HEK293 (cell line): ENCODE measurements around the gene SNCAIP.

Experiments
- MYNN ChIP-seq: fragments of 450-650 bp; formaldehyde crosslinking; IDR thresholded peaks from 2 replicates; pipeline ENCODE4 v1.5.1; 2016; ENCODE audit warnings: missing biosample characterization, missing genetic modification characterization, borderline replicate concordance
- SP2 ChIP-seq: fragments of 450-650 bp; formaldehyde crosslinking; IDR thresholded peaks from 2 replicates; pipeline ENCODE4 v1.5.1; 2016; ENCODE audit warnings: missing biosample characterization, missing genetic modification characterization
- TCF7L2 ChIP-seq: IDR thresholded peaks from 2 replicates; pipeline ENCODE4 v1.6.1; 2011; ENCODE audit warnings: low read depth, mild to moderate bottlenecking, inconsistent platforms, low read length, moderate library complexity, borderline replicate concordance
- TRIM28 ChIP-seq: IDR thresholded peaks from 2 replicates; pipeline ENCODE4 v1.6.1; 2011; ENCODE audit warnings: low read length, control low read depth, borderline replicate concordance
- YY1 ChIP-seq: fragments of 450-650 bp; formaldehyde crosslinking; IDR thresholded peaks from 2 replicates; pipeline ENCODE4 v1.5.1; 2018; ENCODE audit warnings: missing biosample characterization, missing genetic modification characterization
- ZBTB21 ChIP-seq: fragments of 450-650 bp; formaldehyde crosslinking; IDR thresholded peaks from 2 replicates; pipeline ENCODE4 v1.5.1; 2017; ENCODE audit warnings: missing biosample characterization, missing genetic modification characterization
- ZBTB8A ChIP-seq: fragments of 450-650 bp; formaldehyde crosslinking; IDR thresholded peaks from 2 replicates; pipeline ENCODE4 v1.5.1; 2016; ENCODE audit warnings: missing biosample characterization, missing genetic modification characterization
- ZFHX2 ChIP-seq: fragments of 450-650 bp; formaldehyde crosslinking; conservative IDR thresholded peaks from 2 replicates; pipeline ENCODE4 v1.5.1; 2016; ENCODE audit warnings: missing biosample characterization, missing genetic modification characterization
- ZNF16 ChIP-seq: fragments of 450-650 bp; formaldehyde crosslinking; IDR thresholded peaks from 2 replicates; pipeline ENCODE4 v1.5.1; 2016; ENCODE audit warnings: low read depth, missing biosample characterization, missing genetic modification characterization
- ZNF175 ChIP-seq: fragments of 450-650 bp; formaldehyde crosslinking; IDR thresholded peaks from 2 replicates; pipeline ENCODE4 v1.5.1; 2016; ENCODE audit warnings: missing biosample characterization, missing genetic modification characterization
- ZNF184 ChIP-seq: fragments of 450-650 bp; IDR thresholded peaks from 2 replicates; pipeline ENCODE4 v1.5.1; 2018; ENCODE audit warnings: missing biosample characterization, mild to moderate bottlenecking, missing genetic modification characterization
- ZNF248 ChIP-seq: fragments of 450-650 bp; formaldehyde crosslinking; IDR thresholded peaks from 2 replicates; pipeline ENCODE4 v1.5.1; 2017; ENCODE audit warnings: missing biosample characterization, missing genetic modification characterization
- ZNF404 ChIP-seq: fragments of 450-650 bp; formaldehyde crosslinking; IDR thresholded peaks from 2 replicates; pipeline ENCODE4 v1.5.1; 2017; ENCODE audit warnings: missing biosample characterization, missing genetic modification characterization
- ZNF433 ChIP-seq: fragments of 450-650 bp; formaldehyde crosslinking; IDR thresholded peaks from 2 replicates; pipeline ENCODE4 v1.5.1; 2016; ENCODE audit warnings: missing biosample characterization, missing genetic modification characterization, low read depth
- ZNF529 ChIP-seq: fragments of 450-650 bp; formaldehyde crosslinking; IDR thresholded peaks from 2 replicates; pipeline ENCODE4 v1.5.1; 2017; ENCODE audit warnings: missing genetic modification characterization, missing biosample characterization; ENCODE audit not compliant: insufficient replicate concordance
- ZNF549 ChIP-seq: fragments of 450-650 bp; IDR thresholded peaks from 2 replicates; pipeline ENCODE4 v1.5.1; 2018; ENCODE audit warnings: missing biosample characterization, missing genetic modification characterization, mild to moderate bottlenecking, inconsistent platforms, moderate library complexity
- ZNF558 ChIP-seq: fragments of 450-650 bp; formaldehyde crosslinking; IDR thresholded peaks from 2 replicates; pipeline ENCODE4 v1.5.1; 2016; ENCODE audit warnings: missing biosample characterization, missing genetic modification characterization
- ZNF76 ChIP-seq: fragments of 450-650 bp; formaldehyde crosslinking; IDR thresholded peaks from 2 replicates; pipeline ENCODE4; 2016; ENCODE audit warnings: low read depth, missing biosample characterization, missing genetic modification characterization, borderline replicate concordance
- ZNF791 ChIP-seq: fragments of 450-650 bp; formaldehyde crosslinking; IDR thresholded peaks from 2 replicates; pipeline ENCODE4 v1.5.1; 2016; ENCODE audit warnings: missing biosample characterization, missing genetic modification characterization
- TF ChIP-seq, protein P1 (sequence below): fragments of 450-650 bp; formaldehyde crosslinking; IDR thresholded peaks from 2 replicates; pipeline ENCODE4 v1.5.1; 2016; ENCODE audit warnings: missing biosample characterization, missing genetic modification characterization
- TF ChIP-seq, protein P2 (sequence below): fragments of 450-650 bp; formaldehyde crosslinking; IDR thresholded peaks from 2 replicates; pipeline ENCODE4 v1.5.1; 2016; ENCODE audit warnings: missing biosample characterization, missing genetic modification characterization
- TF ChIP-seq, protein P3 (sequence below): fragments of 450-650 bp; formaldehyde crosslinking; IDR thresholded peaks from 2 replicates; pipeline ENCODE4 v1.5.1; 2016; ENCODE audit warnings: missing biosample characterization, missing genetic modification characterization, borderline replicate concordance
- TF ChIP-seq, protein P4 (sequence below): fragments of 450-650 bp; formaldehyde crosslinking; optimal IDR thresholded peaks from 2 replicates; pipeline ENCODE3; 2016; ENCODE audit warnings: missing biosample characterization, mild to moderate bottlenecking, missing genetic modification characterization
- TF ChIP-seq, protein P5 (sequence below): IDR thresholded peaks from 2 replicates; pipeline ENCODE4 v1.6.1; 2011; ENCODE audit warnings: mild to moderate bottlenecking, low read depth, low read length, borderline replicate concordance
- TF ChIP-seq, protein P6 (sequence below): fragments of 450-650 bp; formaldehyde crosslinking; IDR thresholded peaks from 2 replicates; pipeline ENCODE4 v1.5.1; 2016; ENCODE audit warnings: missing biosample characterization, missing genetic modification characterization

SNCAIP gene

DNA sequence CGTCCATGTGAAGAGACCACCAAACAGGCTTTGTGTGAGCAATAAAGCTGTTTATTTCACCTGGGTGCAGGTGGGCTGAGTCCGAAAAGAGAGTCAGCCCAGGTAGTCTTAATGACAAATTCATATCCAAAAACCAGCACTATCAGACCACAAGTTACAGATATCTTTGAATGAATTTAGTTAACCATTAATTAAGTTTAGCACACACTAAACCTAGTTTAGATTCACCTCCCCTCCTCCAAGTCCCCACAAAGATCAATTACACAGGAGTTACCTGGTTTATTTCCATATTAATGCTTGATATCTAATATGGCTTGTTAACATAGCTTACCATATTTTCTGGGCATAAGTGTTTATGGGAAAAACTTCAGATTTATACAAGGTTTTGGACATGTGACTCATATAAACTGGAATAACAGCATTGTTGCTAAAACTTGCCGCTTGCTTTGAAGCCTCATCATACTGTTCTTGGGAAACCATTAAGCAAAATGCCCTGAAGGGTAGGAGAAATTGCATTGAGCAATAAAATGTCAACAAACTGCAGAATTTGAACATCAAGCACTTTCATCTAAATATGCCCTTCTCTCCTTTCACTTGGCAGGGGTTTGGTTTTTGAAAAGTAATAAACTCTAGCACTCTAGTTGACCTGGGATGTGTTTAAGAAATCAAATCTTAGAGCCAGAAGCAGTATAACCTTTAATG, 166.9 kb downstream of the SNCAIP start (continued):
- TF ChIP-seq, protein P1, sequence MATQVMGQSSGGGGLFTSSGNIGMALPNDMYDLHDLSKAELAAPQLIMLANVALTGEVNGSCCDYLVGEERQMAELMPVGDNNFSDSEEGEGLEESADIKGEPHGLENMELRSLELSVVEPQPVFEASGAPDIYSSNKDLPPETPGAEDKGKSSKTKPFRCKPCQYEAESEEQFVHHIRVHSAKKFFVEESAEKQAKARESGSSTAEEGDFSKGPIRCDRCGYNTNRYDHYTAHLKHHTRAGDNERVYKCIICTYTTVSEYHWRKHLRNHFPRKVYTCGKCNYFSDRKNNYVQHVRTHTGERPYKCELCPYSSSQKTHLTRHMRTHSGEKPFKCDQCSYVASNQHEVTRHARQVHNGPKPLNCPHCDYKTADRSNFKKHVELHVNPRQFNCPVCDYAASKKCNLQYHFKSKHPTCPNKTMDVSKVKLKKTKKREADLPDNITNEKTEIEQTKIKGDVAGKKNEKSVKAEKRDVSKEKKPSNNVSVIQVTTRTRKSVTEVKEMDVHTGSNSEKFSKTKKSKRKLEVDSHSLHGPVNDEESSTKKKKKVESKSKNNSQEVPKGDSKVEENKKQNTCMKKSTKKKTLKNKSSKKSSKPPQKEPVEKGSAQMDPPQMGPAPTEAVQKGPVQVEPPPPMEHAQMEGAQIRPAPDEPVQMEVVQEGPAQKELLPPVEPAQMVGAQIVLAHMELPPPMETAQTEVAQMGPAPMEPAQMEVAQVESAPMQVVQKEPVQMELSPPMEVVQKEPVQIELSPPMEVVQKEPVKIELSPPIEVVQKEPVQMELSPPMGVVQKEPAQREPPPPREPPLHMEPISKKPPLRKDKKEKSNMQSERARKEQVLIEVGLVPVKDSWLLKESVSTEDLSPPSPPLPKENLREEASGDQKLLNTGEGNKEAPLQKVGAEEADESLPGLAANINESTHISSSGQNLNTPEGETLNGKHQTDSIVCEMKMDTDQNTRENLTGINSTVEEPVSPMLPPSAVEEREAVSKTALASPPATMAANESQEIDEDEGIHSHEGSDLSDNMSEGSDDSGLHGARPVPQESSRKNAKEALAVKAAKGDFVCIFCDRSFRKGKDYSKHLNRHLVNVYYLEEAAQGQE = no peak
- TF ChIP-seq ZNF558 (tag by site-specific recombination) (no peak), YY1 (tag by site-specific recombination) (no peak), TCF7L2 (peak; percentile 89), TRIM28 (no peak), ZBTB8A (tag by site-specific recombination) (peak; percentile 60), ZNF175 (tag by site-specific recombination) (no peak), ZNF76 (tag by site-specific recombination) (no peak), ZBTB21 (tag by site-specific recombination) (no peak), ZNF184 (tag by site-specific recombination) (no peak), ZNF529 (no peak), ZNF16 (no peak), ZNF791 (tag by site-specific recombination) (no peak), ZNF433 (tag by site-specific recombination) (no peak), ZNF248 (tag by site-specific recombination) (no peak), SP2 (tag by site-specific recombination) (no peak), ZNF404 (tag by site-specific recombination) (no peak), ZFHX2 (tag by site-specific recombination) (no peak), ZNF549 (tag by site-specific recombination) (no peak), MYNN (no peak)
- TF ChIP-seq, protein P2, sequence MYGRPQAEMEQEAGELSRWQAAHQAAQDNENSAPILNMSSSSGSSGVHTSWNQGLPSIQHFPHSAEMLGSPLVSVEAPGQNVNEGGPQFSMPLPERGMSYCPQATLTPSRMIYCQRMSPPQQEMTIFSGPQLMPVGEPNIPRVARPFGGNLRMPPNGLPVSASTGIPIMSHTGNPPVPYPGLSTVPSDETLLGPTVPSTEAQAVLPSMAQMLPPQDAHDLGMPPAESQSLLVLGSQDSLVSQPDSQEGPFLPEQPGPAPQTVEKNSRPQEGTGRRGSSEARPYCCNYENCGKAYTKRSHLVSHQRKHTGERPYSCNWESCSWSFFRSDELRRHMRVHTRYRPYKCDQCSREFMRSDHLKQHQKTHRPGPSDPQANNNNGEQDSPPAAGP = no peak
- TF ChIP-seq, protein P3, sequence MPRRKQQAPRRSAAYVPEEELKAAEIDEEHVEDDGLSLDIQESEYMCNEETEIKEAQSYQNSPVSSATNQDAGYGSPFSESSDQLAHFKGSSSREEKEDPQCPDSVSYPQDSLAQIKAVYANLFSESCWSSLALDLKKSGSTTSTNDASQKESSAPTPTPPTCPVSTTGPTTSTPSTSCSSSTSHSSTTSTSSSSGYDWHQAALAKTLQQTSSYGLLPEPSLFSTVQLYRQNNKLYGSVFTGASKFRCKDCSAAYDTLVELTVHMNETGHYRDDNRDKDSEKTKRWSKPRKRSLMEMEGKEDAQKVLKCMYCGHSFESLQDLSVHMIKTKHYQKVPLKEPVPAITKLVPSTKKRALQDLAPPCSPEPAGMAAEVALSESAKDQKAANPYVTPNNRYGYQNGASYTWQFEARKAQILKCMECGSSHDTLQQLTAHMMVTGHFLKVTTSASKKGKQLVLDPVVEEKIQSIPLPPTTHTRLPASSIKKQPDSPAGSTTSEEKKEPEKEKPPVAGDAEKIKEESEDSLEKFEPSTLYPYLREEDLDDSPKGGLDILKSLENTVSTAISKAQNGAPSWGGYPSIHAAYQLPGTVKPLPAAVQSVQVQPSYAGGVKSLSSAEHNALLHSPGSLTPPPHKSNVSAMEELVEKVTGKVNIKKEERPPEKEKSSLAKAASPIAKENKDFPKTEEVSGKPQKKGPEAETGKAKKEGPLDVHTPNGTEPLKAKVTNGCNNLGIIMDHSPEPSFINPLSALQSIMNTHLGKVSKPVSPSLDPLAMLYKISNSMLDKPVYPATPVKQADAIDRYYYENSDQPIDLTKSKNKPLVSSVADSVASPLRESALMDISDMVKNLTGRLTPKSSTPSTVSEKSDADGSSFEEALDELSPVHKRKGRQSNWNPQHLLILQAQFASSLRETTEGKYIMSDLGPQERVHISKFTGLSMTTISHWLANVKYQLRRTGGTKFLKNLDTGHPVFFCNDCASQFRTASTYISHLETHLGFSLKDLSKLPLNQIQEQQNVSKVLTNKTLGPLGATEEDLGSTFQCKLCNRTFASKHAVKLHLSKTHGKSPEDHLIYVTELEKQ (tag by site-specific recombination) = 0 out of 2 replicates have a peak, but pooled peaks have one; percentile 45
- TF ChIP-seq, protein P4, sequence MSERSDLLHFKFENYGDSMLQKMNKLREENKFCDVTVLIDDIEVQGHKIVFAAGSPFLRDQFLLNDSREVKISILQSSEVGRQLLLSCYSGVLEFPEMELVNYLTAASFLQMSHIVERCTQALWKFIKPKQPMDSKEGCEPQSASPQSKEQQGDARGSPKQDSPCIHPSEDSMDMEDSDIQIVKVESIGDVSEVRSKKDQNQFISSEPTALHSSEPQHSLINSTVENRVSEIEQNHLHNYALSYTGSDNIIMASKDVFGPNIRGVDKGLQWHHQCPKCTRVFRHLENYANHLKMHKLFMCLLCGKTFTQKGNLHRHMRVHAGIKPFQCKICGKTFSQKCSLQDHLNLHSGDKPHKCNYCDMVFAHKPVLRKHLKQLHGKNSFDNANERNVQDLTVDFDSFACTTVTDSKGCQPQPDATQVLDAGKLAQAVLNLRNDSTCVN = no peak
- TF ChIP-seq, protein P5, sequence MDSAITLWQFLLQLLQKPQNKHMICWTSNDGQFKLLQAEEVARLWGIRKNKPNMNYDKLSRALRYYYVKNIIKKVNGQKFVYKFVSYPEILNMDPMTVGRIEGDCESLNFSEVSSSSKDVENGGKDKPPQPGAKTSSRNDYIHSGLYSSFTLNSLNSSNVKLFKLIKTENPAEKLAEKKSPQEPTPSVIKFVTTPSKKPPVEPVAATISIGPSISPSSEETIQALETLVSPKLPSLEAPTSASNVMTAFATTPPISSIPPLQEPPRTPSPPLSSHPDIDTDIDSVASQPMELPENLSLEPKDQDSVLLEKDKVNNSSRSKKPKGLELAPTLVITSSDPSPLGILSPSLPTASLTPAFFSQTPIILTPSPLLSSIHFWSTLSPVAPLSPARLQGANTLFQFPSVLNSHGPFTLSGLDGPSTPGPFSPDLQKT = no peak
- TF ChIP-seq, protein P6, sequence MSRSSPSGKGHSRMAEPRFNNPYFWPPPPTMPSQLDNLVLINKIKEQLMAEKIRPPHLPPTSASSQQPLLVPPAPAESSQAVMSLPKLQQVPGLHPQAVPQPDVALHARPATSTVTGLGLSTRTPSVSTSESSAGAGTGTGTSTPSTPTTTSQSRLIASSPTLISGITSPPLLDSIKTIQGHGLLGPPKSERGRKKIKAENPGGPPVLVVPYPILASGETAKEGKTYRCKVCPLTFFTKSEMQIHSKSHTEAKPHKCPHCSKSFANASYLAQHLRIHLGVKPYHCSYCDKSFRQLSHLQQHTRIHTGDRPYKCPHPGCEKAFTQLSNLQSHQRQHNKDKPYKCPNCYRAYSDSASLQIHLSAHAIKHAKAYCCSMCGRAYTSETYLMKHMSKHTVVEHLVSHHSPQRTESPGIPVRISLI (tag by site-specific recombination) = no peak
